GM12878 (cell line): ENCODE data around the gene IL18RAP. TPM values are rescaled to one million over a fixed set of nuclear protein-coding genes. Genes with fewer than 3 reads are reported as not detected.
A peak's percentile ranks its signal among the peaks of the same experiment; 100 is the strongest.

Experiments used
- ATAC-seq: fragments of 200-7000 bp; cut with Tn5 transposase; 3 replicates; pipeline ENCODE4 v1.9.1; 2020; ENCODE audit warnings: mild to moderate bottlenecking, moderate library complexity
- BruUV-seq: library from RNA; stranded (reverse); fragments of 400-500 nt; replicated peaks from 2 replicates; lab custom pipeline; 2021; lab: Mats Ljungman, UMichigan
- CTCF ChIA-PET: fragments of 300-600 bp; sonication (Branson Sonifier 250); formaldehyde crosslinking; extraction: SDS; loops from one replicate; lab custom pipeline; 2021; ENCODE audit warnings: inconsistent platforms; lab: Yijun Ruan, JAX
- POLR2A ChIA-PET: fragments of 350-600 bp; formaldehyde crosslinking; extraction: SDS; loops from one replicate; lab custom pipeline; 2021; ENCODE audit warnings: inconsistent platforms; lab: Charles Lee
- RAD21 ChIA-PET: fragments of 300-600 bp; sonication (Branson Sonifier 250); formaldehyde crosslinking; loops from one replicate; lab custom pipeline; 2023; ENCODE audit warnings: antibody characterized with exemption; ENCODE audit not compliant: unreplicated experiment; lab: Charles Lee
- SMC1A ChIA-PET: fragments of 300-600 bp; sonication (Branson Sonifier 250); formaldehyde crosslinking; loops from one replicate; lab custom pipeline; 2023; ENCODE audit not compliant: unreplicated experiment, uncharacterized antibody; lab: Charles Lee
- DNase-seq: peaks from one replicate; pipeline ENCODE4 v3.0.0-alpha.2; 2011; ENCODE audit warnings: low read depth, low spot score
- FAIRE-seq: peaks from 3 replicates; lab custom pipeline; 2011; peaks lifted over from hg19 to GRCh38; lab: Jason Lieb, UNC
- H2AFZ ChIP-seq: 2 replicates; pipeline ENCODE4 v1.6.0; 2011; ENCODE audit warnings: low read depth, low read length, control low read depth; ENCODE audit not compliant: control insufficient read depth
- H3K27ac ChIP-seq: 2 replicates; pipeline ENCODE4 v1.5.1; 2011; ENCODE audit warnings: control low read depth; ENCODE audit not compliant: control insufficient read depth, insufficient read depth
- H3K27me3 ChIP-seq, 2 experiments: replicated peaks in 1 of 2; 2 replicates each; pipeline versions ENCODE4 v1.6.0 to v1.6.1; 2011; ENCODE audit warnings: low read length in 1 of 2; ENCODE audit not compliant: control insufficient read depth in 2 of 2, insufficient read depth in 2 of 2
- H3K36me3 ChIP-seq, 2 experiments: 2 replicates each; pipeline ENCODE4 v1.5.1; 2011; ENCODE audit warnings: low read length in 1 of 2; ENCODE audit not compliant: control insufficient read depth in 2 of 2, insufficient read depth in 2 of 2
- H3K4me1 ChIP-seq: 2 replicates; pipeline ENCODE4 v1.6.1; 2011; ENCODE audit warnings: mild to moderate bottlenecking, low read length, moderate library complexity, mixed read lengths; ENCODE audit not compliant: control insufficient read depth, insufficient read depth
- H3K4me2 ChIP-seq: 2 replicates; pipeline ENCODE4 v1.6.0; 2011; ENCODE audit warnings: control low read depth; ENCODE audit not compliant: control insufficient read depth, insufficient read depth
- H3K4me3 ChIP-seq: fragments of 200-600 bp; sonication (generic); 2 replicates; pipeline ENCODE4 v1.5.1; 2016
- H3K79me2 ChIP-seq: 2 replicates; pipeline ENCODE4 v1.6.0; 2011; ENCODE audit warnings: low read length; ENCODE audit not compliant: control insufficient read depth, insufficient read depth
- H3K9ac ChIP-seq: 2 replicates; pipeline ENCODE4 v1.8.0; 2011; ENCODE audit warnings: low read length, control low read depth, mixed read lengths; ENCODE audit not compliant: control insufficient read depth, insufficient read depth
- H3K9me3 ChIP-seq: replicated peaks from 3 replicates; pipeline ENCODE4 v1.5.1; 2011; ENCODE audit warnings: mild to moderate bottlenecking, low read length; ENCODE audit not compliant: control insufficient read depth, insufficient read depth
- H4K20me1 ChIP-seq: 2 replicates; pipeline ENCODE4 v1.6.0; 2011; ENCODE audit not compliant: control insufficient read depth, insufficient read depth
- BCL11A ChIP-seq: IDR thresholded peaks from 2 replicates; pipeline ENCODE4 v1.6.1; 2011; ENCODE audit warnings: low read depth, low read length
- CBX5 ChIP-seq: sonication (generic); IDR thresholded peaks from 2 replicates; pipeline ENCODE4 v1.6.1; 2016; ENCODE audit warnings: low read depth, moderate library complexity, mild to moderate bottlenecking, inconsistent platforms
- EP300 ChIP-seq, 2 experiments: fragments of 150-350 bp in 1 of 2; IDR thresholded peaks; 2 replicates each; pipeline ENCODE4 v1.6.1; 2011 to 2012; ENCODE audit warnings: low read depth in 2 of 2, low read length in 2 of 2, borderline replicate concordance in 1 of 2, improper control_type of control experiment in 1 of 2, inconsistent platforms in 1 of 2; ENCODE audit not compliant: control insufficient read depth in 1 of 2
- EZH2 ChIP-seq: IDR thresholded peaks from 2 replicates; pipeline ENCODE4 v1.6.1; 2012; ENCODE audit warnings: low read depth, mild to moderate bottlenecking, control low read depth, inconsistent platforms, low read length, borderline replicate concordance; ENCODE audit not compliant: control insufficient read depth
- HDAC2 ChIP-seq: fragments of 200-600 bp; sonication (generic); IDR thresholded peaks from 2 replicates; pipeline ENCODE4 v1.6.1; 2017
- IRF4 ChIP-seq: IDR thresholded peaks from 2 replicates; pipeline ENCODE4 v1.6.1; 2011; ENCODE audit warnings: low read depth, low read length
- NFIC ChIP-seq: IDR thresholded peaks from 2 replicates; pipeline ENCODE4 v1.6.1; 2012; ENCODE audit warnings: low read depth, mild to moderate bottlenecking, inconsistent platforms, low read length, moderate library complexity
- PML ChIP-seq: IDR thresholded peaks from 2 replicates; pipeline ENCODE4 v1.6.1; 2012; ENCODE audit warnings: low read length, inconsistent platforms
- SIX5 ChIP-seq: IDR thresholded peaks from 2 replicates; pipeline ENCODE4 v1.6.1; 2011; ENCODE audit warnings: mild to moderate bottlenecking, low read depth, low read length, moderate library complexity; ENCODE audit not compliant: severe bottlenecking
- TCF7 ChIP-seq: IDR thresholded peaks from 2 replicates; pipeline ENCODE4 v1.6.1; 2014; ENCODE audit warnings: antibody characterized with exemption, borderline replicate concordance
- WRNIP1 ChIP-seq: IDR thresholded peaks from 2 replicates; pipeline ENCODE4 v1.6.1; 2011; ENCODE audit warnings: low read depth, low read length, improper control_type of control experiment, borderline replicate concordance
- WGBS: methylation state at CpG from one replicate; pipeline ENCODE4 v1.1.6; 2016; ENCODE audit warnings: low lambda C conversion rate; ENCODE audit not compliant: insufficient replicate concordance, insufficient coverage; ENCODE audit errors: missing lambda C conversion rate; 5-methylcytosine and 5-hydroxymethylcytosine counted together
- in situ Hi-C: fragments of 300-500 bp; cut with MboI; formaldehyde crosslinking; loops from 9 replicates; pipeline ENCODE4 v1.14.3; 2018; ENCODE audit warnings: mixed read lengths
- intact Hi-C: fragments of 100-400 bp; cut with micrococcal nuclease; formaldehyde crosslinking; loops from one replicate; pipeline ENCODE4 v1.14.2; 2022; ENCODE audit not compliant: unreplicated experiment
- polyA plus RNA-seq, 11 experiments: library from polyadenylated mRNA; depleted of rRNA in 4 of 11; unstranded in 6 of 11; stranded (reverse) in 5 of 11; fragments of >200 nt; fragmentation: Nextera tagmentation in 4 of 11; fragmentation: Illumina TruSeq in 1 of 11; extraction: Ambion mirVana in 4 of 11; extraction: Trizol in 1 of 11; gene quantifications; 1 replicate in 1 of 11; 2 replicates in 10 of 11; pipeline versions ENCODE4 v1.2.1 to v1.2.3, GENCODE V29; 2011 to 2016; ENCODE audit warnings: inconsistent platforms in 2 of 11, missing spikeins in 2 of 11, low read depth in 1 of 11
- total RNA-seq, 4 experiments: library from RNA; depleted of rRNA in 3 of 4; stranded (reverse); fragments of >200 nt in 3 of 4; fragmentation: Illumina TruSeq in 1 of 4; extraction: Trizol in 1 of 4; gene quantifications; 2 replicates each; pipeline versions ENCODE4 v1.2.1 to v1.2.3, GENCODE V29; 2013 to 2021
- TF ChIP-seq, protein P1 (sequence below): fragments of 450-650 bp; conservative IDR thresholded peaks from 2 replicates; pipeline ENCODE4 v1.6.1; 2017; ENCODE audit warnings: mild to moderate bottlenecking, moderate library complexity
- TF ChIP-seq, protein P2 (sequence below): fragments of 450-650 bp; IDR thresholded peaks from 2 replicates; pipeline ENCODE4 v1.6.1; 2017; ENCODE audit warnings: mild to moderate bottlenecking
- TF ChIP-seq, protein P3 (sequence below): IDR thresholded peaks from 2 replicates; pipeline ENCODE4 v1.6.1; 2011; ENCODE audit warnings: borderline replicate concordance, low read depth, mild to moderate bottlenecking, moderate library complexity, mixed read lengths, low read length; ENCODE audit not compliant: insufficient read depth; ENCODE audit errors: extremely low read length
- TF ChIP-seq, protein P4 (sequence below): IDR thresholded peaks from 2 replicates; pipeline ENCODE4 v1.6.1; 2012; ENCODE audit warnings: low read depth, low read length, improper control_type of control experiment

Gene IL18RAP
- total and polyA plus RNA-seq, 10 of the 15 experiments (the other 5 are each of a cell fraction or from before 2014, with no cell fraction given) = 0.37 to 1.6 (median 0.75) TPM; not detected in 1

DNA sequence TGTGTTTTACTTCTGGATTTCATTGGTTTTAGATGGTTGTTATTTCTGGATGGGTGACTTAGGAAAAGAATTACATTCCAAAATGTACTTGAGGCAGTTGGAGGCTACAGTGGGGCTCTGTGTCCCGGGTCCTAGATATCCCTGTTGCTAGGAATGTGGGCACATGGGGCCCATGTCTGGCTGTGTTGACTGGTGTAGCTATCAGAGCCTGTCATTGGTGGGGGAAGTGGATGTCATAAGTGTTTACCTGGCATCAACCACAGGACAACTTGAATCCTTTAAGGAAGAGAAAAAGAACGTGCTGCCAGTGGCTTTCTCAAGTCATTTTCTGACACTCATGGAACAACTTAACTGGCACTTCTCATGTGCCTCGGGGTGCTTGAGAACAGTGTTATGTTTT is 37.0 kb upstream of the IL18RAP start:
- no peak for TF ChIP-seq SIX5
- TF ChIP-seq EZH2 = no peak
- no peak for TF ChIP-seq WRNIP1
- no peak for TF ChIP-seq EP300 (IDR thresholded peaks at IDR 0.05; ENCODE audit: borderline replicate concordance in 1 of 2, control insufficient read depth in 1 of 2, low read depth in 2 of 2, low read length in 2 of 2)
- no peak for TF ChIP-seq NFIC
- no peak for TF ChIP-seq IRF4
- TF ChIP-seq, protein P1, sequence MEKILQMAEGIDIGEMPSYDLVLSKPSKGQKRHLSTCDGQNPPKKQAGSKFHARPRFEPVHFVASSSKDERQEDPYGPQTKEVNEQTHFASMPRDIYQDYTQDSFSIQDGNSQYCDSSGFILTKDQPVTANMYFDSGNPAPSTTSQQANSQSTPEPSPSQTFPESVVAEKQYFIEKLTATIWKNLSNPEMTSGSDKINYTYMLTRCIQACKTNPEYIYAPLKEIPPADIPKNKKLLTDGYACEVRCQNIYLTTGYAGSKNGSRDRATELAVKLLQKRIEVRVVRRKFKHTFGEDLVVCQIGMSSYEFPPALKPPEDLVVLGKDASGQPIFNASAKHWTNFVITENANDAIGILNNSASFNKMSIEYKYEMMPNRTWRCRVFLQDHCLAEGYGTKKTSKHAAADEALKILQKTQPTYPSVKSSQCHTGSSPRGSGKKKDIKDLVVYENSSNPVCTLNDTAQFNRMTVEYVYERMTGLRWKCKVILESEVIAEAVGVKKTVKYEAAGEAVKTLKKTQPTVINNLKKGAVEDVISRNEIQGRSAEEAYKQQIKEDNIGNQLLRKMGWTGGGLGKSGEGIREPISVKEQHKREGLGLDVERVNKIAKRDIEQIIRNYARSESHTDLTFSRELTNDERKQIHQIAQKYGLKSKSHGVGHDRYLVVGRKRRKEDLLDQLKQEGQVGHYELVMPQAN = no peak
- TF ChIP-seq, protein P2, sequence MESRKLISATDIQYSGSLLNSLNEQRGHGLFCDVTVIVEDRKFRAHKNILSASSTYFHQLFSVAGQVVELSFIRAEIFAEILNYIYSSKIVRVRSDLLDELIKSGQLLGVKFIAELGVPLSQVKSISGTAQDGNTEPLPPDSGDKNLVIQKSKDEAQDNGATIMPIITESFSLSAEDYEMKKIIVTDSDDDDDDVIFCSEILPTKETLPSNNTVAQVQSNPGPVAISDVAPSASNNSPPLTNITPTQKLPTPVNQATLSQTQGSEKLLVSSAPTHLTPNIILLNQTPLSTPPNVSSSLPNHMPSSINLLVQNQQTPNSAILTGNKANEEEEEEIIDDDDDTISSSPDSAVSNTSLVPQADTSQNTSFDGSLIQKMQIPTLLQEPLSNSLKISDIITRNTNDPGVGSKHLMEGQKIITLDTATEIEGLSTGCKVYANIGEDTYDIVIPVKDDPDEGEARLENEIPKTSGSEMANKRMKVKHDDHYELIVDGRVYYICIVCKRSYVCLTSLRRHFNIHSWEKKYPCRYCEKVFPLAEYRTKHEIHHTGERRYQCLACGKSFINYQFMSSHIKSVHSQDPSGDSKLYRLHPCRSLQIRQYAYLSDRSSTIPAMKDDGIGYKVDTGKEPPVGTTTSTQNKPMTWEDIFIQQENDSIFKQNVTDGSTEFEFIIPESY = no peak
- TF ChIP-seq, protein P3, sequence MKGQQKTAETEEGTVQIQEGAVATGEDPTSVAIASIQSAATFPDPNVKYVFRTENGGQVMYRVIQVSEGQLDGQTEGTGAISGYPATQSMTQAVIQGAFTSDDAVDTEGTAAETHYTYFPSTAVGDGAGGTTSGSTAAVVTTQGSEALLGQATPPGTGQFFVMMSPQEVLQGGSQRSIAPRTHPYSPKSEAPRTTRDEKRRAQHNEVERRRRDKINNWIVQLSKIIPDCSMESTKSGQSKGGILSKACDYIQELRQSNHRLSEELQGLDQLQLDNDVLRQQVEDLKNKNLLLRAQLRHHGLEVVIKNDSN = no peak
- TF ChIP-seq PML = no peak
- TF ChIP-seq HDAC2 = no peak
- TF ChIP-seq CBX5 = no peak
- TF ChIP-seq TCF7 = no peak
- TF ChIP-seq, protein P4, sequence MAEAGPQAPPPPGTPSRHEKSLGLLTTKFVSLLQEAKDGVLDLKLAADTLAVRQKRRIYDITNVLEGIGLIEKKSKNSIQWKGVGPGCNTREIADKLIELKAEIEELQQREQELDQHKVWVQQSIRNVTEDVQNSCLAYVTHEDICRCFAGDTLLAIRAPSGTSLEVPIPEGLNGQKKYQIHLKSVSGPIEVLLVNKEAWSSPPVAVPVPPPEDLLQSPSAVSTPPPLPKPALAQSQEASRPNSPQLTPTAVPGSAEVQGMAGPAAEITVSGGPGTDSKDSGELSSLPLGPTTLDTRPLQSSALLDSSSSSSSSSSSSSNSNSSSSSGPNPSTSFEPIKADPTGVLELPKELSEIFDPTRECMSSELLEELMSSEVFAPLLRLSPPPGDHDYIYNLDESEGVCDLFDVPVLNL = no peak
- TF ChIP-seq BCL11A = no peak
- DNase-seq = no peak
- FAIRE-seq = no peak
- Histone ChIP-seq H3K4me3 (no peak overlapping the region), H4K20me1 (no peaks in the 10 kb centered on the region), H3K9me3 (peaks cover 19% of the 10 kb centered on the region), H3K27ac (peak overlapping the region; percentile 56), H3K4me1 (peaks cover 29% of the 10 kb centered on the region), H3K27me3 (no peaks in the 10 kb centered on the region), H3K9ac (no peak overlapping the region), H3K36me3 (peaks cover 3 to 10% of the 10 kb centered on the region in 2 experiments; a peak in 3 of 4 replicates), H3K79me2 (no peaks in the 10 kb centered on the region), H2AFZ (no peak overlapping the region), H3K4me2 (no peak overlapping the region)
- in situ Hi-C loops (no loop called here), intact Hi-C loops (no loop called here)
- POLR2A ChIA-PET = no interaction called here
- ATAC-seq = no peak
- RAD21 ChIA-PET = interaction anchor here (2.6 kb wide), 1 partner anchor 28 kb away, joined by 8 read pairs; no protein-coding TSS in a partner anchor
- SMC1A ChIA-PET = interaction anchor here (1.0 to 1.2 kb wide), 2 partner anchors 11 to 30 kb away, joined by 3 read pairs; no protein-coding TSS in a partner anchor
- WGBS = 30% methylated on average over 3 of the region's 3 CpGs
- BruUV-seq = no TSS peak
- CTCF ChIA-PET = no interaction called here
